Measurements from ENCODE around the gene CHST8. TPM values are rescaled to one million over a fixed set of nuclear protein-coding genes. Genes with fewer than 3 reads are reported as not detected.

Gene CHST8
- total and polyA plus RNA-seq, 5 donors: 0.15 to 0.63 (median 0.37) TPM; not detected in 1

- 86% methylated on average over 5 of the region's 5 CpGs for WGBS
- intact Hi-C loops (cut with DNase I): loop anchor here in 3 of 4 donors (5.0 to 10.0 kb wide), 2 partner anchors 105 to 198 kb away; no protein-coding TSS in a partner anchor
- DNase-seq: peak in 2 of 3 donors; percentile 5 to 21
- Histone ChIP-seq H3K27me3 (ENCODE audit: control insufficient read depth, insufficient read depth) (no peaks in the 10 kb centered on the region), H3K9me3 (ENCODE audit: control insufficient read depth, low read length) (no peaks in the 10 kb centered on the region), H3K27ac (ENCODE audit: low read length) (no peak overlapping the region), H3K4me1 (ENCODE audit: control insufficient read depth, insufficient read depth, low read length) (peaks cover 3% of the 10 kb centered on the region), H3K4me3 (ENCODE audit: low read length) (no peak overlapping the region)
- no peak for ATAC-seq
Observed at GRCh38 chr19:33799476-33799875, 177.7 kb downstream of the CHST8 start.

GRCh38 chr19:33800012-33800680, 178.4 kb downstream of the CHST8 start:
- H3K4me1 ChIP-seq (ENCODE audit: control insufficient read depth, insufficient read depth, low read length): peaks cover 5% of the 10 kb centered on the region
- intact Hi-C loops (cut with DNase I): no loop called here
- 92% methylated on average over 16 of the region's 16 CpGs for WGBS
- H3K27me3 ChIP-seq (ENCODE audit: control insufficient read depth, insufficient read depth): no peaks in the 10 kb centered on the region
- H3K27ac ChIP-seq (ENCODE audit: low read length): no peak overlapping the region
- DNase-seq: peak in 1 of 3 donors; percentile 54
- H3K4me3 ChIP-seq (ENCODE audit: low read length): no peak overlapping the region
- no peaks in the 10 kb centered on the region for H3K9me3 ChIP-seq (ENCODE audit: control insufficient read depth, low read length)
- no peak for ATAC-seq

GRCh38 chr19:33801411-33801810, 179.7 kb downstream of the CHST8 start:
- H3K9me3 ChIP-seq (ENCODE audit: control insufficient read depth, low read length): no peaks in the 10 kb centered on the region
- no peak overlapping the region for H3K27ac ChIP-seq (ENCODE audit: low read length)
- H3K4me1 ChIP-seq (ENCODE audit: control insufficient read depth, insufficient read depth, low read length): peaks cover 5% of the 10 kb centered on the region
- intact Hi-C loops (cut with DNase I): no loop called here
- H3K27me3 ChIP-seq (ENCODE audit: control insufficient read depth, insufficient read depth): no peaks in the 10 kb centered on the region
- no peak overlapping the region for H3K4me3 ChIP-seq (ENCODE audit: low read length)
- 94% methylated on average over 5 of the region's 5 CpGs for WGBS
- no peak for ATAC-seq
- no peak for DNase-seq

- 67% methylated on average over 10 of the region's 10 CpGs for WGBS
Observed at GRCh38 chr19:33802001-33802400, 180.2 kb downstream of the CHST8 start.

GRCh38 chr19:33802801-33803200, 181.0 kb downstream of the CHST8 start:
- intact Hi-C loops (cut with DNase I): no loop called here
- ATAC-seq (no peak), DNase-seq (peak in 1 of 3 donors; percentile 25)
- Histone ChIP-seq H3K27ac (ENCODE audit: low read length) (no peak overlapping the region), H3K4me1 (ENCODE audit: control insufficient read depth, insufficient read depth, low read length) (peaks cover 5% of the 10 kb centered on the region), H3K9me3 (ENCODE audit: control insufficient read depth, low read length) (no peaks in the 10 kb centered on the region), H3K4me3 (ENCODE audit: low read length) (no peak overlapping the region), H3K27me3 (ENCODE audit: control insufficient read depth, insufficient read depth) (no peaks in the 10 kb centered on the region)
- WGBS: 97% methylated on average over 1 of the region's 1 CpG

More at GRCh38 chr19:33802001-33802400, 180.2 kb downstream of the CHST8 start:
- Histone ChIP-seq H3K27ac (ENCODE audit: low read length) (no peak overlapping the region), H3K4me3 (ENCODE audit: low read length) (no peak overlapping the region), H3K27me3 (ENCODE audit: control insufficient read depth, insufficient read depth) (no peaks in the 10 kb centered on the region), H3K9me3 (ENCODE audit: control insufficient read depth, low read length) (no peaks in the 10 kb centered on the region), H3K4me1 (ENCODE audit: control insufficient read depth, insufficient read depth, low read length) (peaks cover 5% of the 10 kb centered on the region)
- intact Hi-C loops (cut with DNase I): no loop called here
- ATAC-seq: no peak
- peak in 1 of 3 donors; percentile 43 for DNase-seq

GRCh38 chr19:33803383-33803782, 181.6 kb downstream of the CHST8 start:
- no peaks in the 10 kb centered on the region for H3K27me3 ChIP-seq (ENCODE audit: control insufficient read depth, insufficient read depth)
- H3K4me1 ChIP-seq (ENCODE audit: control insufficient read depth, insufficient read depth, low read length): peaks cover 5% of the 10 kb centered on the region
- intact Hi-C loops (cut with DNase I): no loop called here
- WGBS: 81% methylated on average over 9 of the region's 9 CpGs
- ATAC-seq: no peak
- H3K4me3 ChIP-seq (ENCODE audit: low read length): no peak overlapping the region
- DNase-seq: peak in 1 of 3 donors; percentile 32
- no peaks in the 10 kb centered on the region for H3K9me3 ChIP-seq (ENCODE audit: control insufficient read depth, low read length)
- no peak overlapping the region for H3K27ac ChIP-seq (ENCODE audit: low read length)

- H3K4me3 ChIP-seq (ENCODE audit: low read length): no peak overlapping the region
- peak; percentile 83 to 93 (median 84) for DNase-seq
- no peaks in the 10 kb centered on the region for H3K9me3 ChIP-seq (ENCODE audit: control insufficient read depth, low read length)
- no peaks in the 10 kb centered on the region for H3K27me3 ChIP-seq (ENCODE audit: control insufficient read depth, insufficient read depth)
- H3K27ac ChIP-seq (ENCODE audit: low read length): peak overlapping the region; percentile 31
- peaks cover 5% of the 10 kb centered on the region for H3K4me1 ChIP-seq (ENCODE audit: control insufficient read depth, insufficient read depth, low read length)
- intact Hi-C loops (cut with DNase I): no loop called here
- peak; percentile 80 to 81 for ATAC-seq
- 72% methylated on average over 10 of the region's 10 CpGs for WGBS
Observed at GRCh38 chr19:33804021-33804799, 182.5 kb downstream of the CHST8 start.

GRCh38 chr19:33805313-33805712, 183.6 kb downstream of the CHST8 start:
- WGBS: 88% methylated on average over 3 of the region's 3 CpGs
- ATAC-seq (no peak), DNase-seq (peak in 1 of 3 donors; percentile 32)
- intact Hi-C loops (cut with DNase I): no loop called here
- Histone ChIP-seq H3K27me3 (ENCODE audit: control insufficient read depth, insufficient read depth) (no peaks in the 10 kb centered on the region), H3K4me1 (ENCODE audit: control insufficient read depth, insufficient read depth, low read length) (peaks cover 3% of the 10 kb centered on the region), H3K27ac (ENCODE audit: low read length) (no peak overlapping the region), H3K4me3 (ENCODE audit: low read length) (no peak overlapping the region), H3K9me3 (ENCODE audit: control insufficient read depth, low read length) (no peaks in the 10 kb centered on the region)

GRCh38 chr19:33805840-33806433, 184.2 kb downstream of the CHST8 start:
- H3K9me3 ChIP-seq (ENCODE audit: control insufficient read depth, low read length): no peaks in the 10 kb centered on the region
- peaks cover 3% of the 10 kb centered on the region for H3K4me1 ChIP-seq (ENCODE audit: control insufficient read depth, insufficient read depth, low read length)
- H3K27ac ChIP-seq (ENCODE audit: low read length): no peak overlapping the region
- intact Hi-C loops (cut with DNase I): no loop called here
- ATAC-seq: no peak
- DNase-seq: peak in 1 of 3 donors; percentile 23
- 83% methylated on average over 9 of the region's 9 CpGs for WGBS
- H3K4me3 ChIP-seq (ENCODE audit: low read length): no peak overlapping the region
- H3K27me3 ChIP-seq (ENCODE audit: control insufficient read depth, insufficient read depth): no peaks in the 10 kb centered on the region

GRCh38 chr19:33806434-33806881, 184.7 kb downstream of the CHST8 start:
- H3K27ac ChIP-seq (ENCODE audit: low read length): no peak overlapping the region
- intact Hi-C loops (cut with DNase I): no loop called here
- H3K27me3 ChIP-seq (ENCODE audit: control insufficient read depth, insufficient read depth): no peaks in the 10 kb centered on the region
- 78% methylated on average over 8 of the region's 8 CpGs for WGBS
- ATAC-seq: no peak
- peaks cover 3% of the 10 kb centered on the region for H3K4me1 ChIP-seq (ENCODE audit: control insufficient read depth, insufficient read depth, low read length)
- H3K4me3 ChIP-seq (ENCODE audit: low read length): no peak overlapping the region
- H3K9me3 ChIP-seq (ENCODE audit: control insufficient read depth, low read length): no peaks in the 10 kb centered on the region
- no peak for DNase-seq

- Histone ChIP-seq H3K9me3 (ENCODE audit: control insufficient read depth, low read length) (no peaks in the 10 kb centered on the region), H3K4me3 (ENCODE audit: low read length) (no peak overlapping the region), H3K27me3 (ENCODE audit: control insufficient read depth, insufficient read depth) (no peaks in the 10 kb centered on the region), H3K4me1 (ENCODE audit: control insufficient read depth, insufficient read depth, low read length) (peaks cover 3% of the 10 kb centered on the region), H3K27ac (ENCODE audit: low read length) (no peak overlapping the region)
- intact Hi-C loops (cut with DNase I): no loop called here
- no peak for DNase-seq
- ATAC-seq: no peak
- 86% methylated on average over 1 of the region's 1 CpG for WGBS
Observed at GRCh38 chr19:33808399-33808798, 186.6 kb downstream of the CHST8 start.

Data from right cardiac atrium (tissue), 5 donors.